ENCODE data around the gene SLC39A12. TPM values are rescaled to one million over a fixed set of nuclear protein-coding genes. Genes with fewer than 3 reads are reported as not detected.

Gene SLC39A12
- total RNA-seq, 2 experiments from 2014 or later: not detected

DNA sequence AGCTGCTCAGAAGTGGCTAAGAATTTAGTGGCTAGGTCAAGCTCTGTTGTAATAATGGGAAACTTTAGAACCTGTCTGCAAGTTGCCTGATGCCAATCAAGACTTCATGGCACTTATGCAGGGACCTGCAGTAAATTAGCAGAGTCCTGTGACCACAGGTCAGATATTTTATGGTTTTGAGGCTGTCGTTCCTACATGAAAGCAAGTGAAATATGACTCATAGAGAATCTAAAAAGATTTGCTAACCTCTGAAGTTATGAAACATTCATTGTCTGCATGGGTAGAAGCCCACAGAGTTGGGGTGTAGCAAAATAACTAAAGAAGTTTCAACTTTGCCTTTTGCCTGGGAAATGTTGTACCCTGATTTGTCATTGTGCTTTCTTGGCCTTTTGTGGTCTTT lies 32.3 kb downstream of the SLC39A12 start:
- ChIA-PET POLR2A (no interaction called here), CTCF (no interaction called here)
- Mint-ChIP-seq H3K4me1 (no peaks in the 10 kb centered on the region), H3K9me3 (peaks cover 5% of the 10 kb centered on the region), H3K36me3 (ENCODE audit: low read depth) (no peaks in the 10 kb centered on the region), H3K27me3 (no peaks in the 10 kb centered on the region), H3K27ac (no peak overlapping the region), H3K4me3 (no peak overlapping the region)
- DNase-seq: no peak

DNA sequence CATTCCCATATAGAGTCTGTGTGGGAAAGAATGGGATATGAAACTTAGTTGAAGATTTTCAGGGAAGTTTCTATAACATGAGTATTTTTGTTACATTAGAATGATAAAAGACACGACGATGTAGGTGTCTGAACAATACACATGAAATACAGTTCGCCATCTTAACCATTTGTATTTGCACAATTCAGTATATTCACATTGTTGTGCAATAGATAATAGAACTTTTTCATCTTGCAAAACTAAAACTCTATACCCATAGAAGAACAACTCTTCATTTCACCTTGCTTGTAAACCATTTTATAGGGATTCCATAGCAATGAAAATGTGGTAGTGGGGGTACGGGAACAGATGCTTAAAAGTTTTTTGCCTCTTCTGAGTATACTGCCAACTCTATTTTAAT lies 32.8 kb downstream of the SLC39A12 start:
- Mint-ChIP-seq H3K27ac (no peak overlapping the region), H3K4me3 (no peak overlapping the region), H3K9me3 (peaks cover 5% of the 10 kb centered on the region), H3K27me3 (no peaks in the 10 kb centered on the region), H3K36me3 (ENCODE audit: low read depth) (no peaks in the 10 kb centered on the region), H3K4me1 (no peaks in the 10 kb centered on the region)
- POLR2A ChIA-PET: no interaction called here
- DNase-seq: no peak
- CTCF ChIA-PET: no interaction called here

DNA sequence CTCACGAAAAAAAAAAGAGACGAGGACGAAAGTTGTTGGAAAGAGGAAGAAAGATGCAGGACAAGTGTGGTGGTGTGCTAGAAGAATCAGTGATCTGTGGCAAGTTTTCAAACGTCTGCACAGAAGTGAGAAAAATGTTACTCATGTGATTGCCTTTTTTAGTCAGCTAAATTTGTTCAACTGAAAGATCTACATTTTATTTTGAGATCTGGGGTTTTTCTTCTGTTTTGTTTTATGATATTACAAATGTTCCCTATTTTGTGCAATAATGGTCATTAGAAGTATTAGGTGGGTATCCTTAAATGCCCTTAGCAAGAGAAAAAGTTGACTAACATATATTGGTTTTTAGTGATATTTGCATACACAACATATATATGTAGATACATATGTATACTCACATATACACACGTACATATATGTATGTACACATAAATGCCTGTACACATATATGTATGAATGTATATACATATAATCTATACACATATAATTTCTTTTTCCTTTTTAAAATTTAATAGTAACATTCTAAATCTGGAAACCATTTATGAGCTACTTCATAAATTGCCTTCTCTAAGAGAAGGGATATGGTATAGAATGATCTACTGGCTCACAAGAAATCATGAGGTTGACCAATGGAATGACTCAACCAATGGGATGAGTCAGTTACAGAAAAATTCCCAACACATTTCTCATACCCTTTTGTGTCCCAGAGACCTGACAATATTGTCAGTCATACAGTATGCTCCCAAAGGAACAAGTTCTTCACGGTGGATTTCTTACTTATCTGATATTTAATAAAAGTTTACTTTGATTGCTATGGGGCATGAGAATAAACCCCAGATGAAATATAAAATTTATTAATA lies 38.4 kb downstream of the SLC39A12 start:
- CTCF ChIA-PET: no interaction called here
- POLR2A ChIA-PET: interaction anchor here (1.3 kb wide), 1 partner anchor 8 kb away, joined by 3 read pairs; no protein-coding TSS in a partner anchor
- H3K4me3 Mint-ChIP-seq: no peak overlapping the region
- no peaks in the 10 kb centered on the region for H3K36me3 Mint-ChIP-seq (ENCODE audit: low read depth)
- no peaks in the 10 kb centered on the region for H3K4me1 Mint-ChIP-seq
- H3K9me3 Mint-ChIP-seq: peaks cover 5% of the 10 kb centered on the region
- no peak for DNase-seq
- H3K27me3 Mint-ChIP-seq: no peaks in the 10 kb centered on the region
- no peak overlapping the region for H3K27ac Mint-ChIP-seq

DNA sequence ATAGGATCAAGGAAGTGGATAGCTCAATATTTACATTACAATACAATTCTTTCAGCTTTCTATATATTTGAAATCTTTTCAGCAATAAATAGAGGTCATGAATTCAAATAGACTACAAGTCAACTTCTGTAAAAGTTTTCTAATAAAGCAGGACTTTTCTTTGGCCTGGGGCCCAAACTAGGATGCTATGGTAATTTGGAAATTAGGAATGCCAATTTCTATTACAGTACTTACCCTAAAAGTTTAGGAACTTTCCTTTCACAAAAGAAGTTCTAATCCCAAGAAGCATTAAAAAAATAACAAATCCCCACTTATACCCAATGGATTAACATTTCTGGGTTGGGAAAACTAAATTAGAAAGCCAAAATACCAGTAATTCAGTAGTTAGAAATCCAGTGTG lies 40.5 kb downstream of the SLC39A12 start:
- Mint-ChIP-seq H3K9me3 (peaks cover 5% of the 10 kb centered on the region), H3K4me3 (no peak overlapping the region), H3K36me3 (ENCODE audit: low read depth) (no peaks in the 10 kb centered on the region), H3K27me3 (no peaks in the 10 kb centered on the region), H3K27ac (no peak overlapping the region), H3K4me1 (no peaks in the 10 kb centered on the region)
- CTCF ChIA-PET: no interaction called here
- POLR2A ChIA-PET: no interaction called here
- no peak for DNase-seq

DNA sequence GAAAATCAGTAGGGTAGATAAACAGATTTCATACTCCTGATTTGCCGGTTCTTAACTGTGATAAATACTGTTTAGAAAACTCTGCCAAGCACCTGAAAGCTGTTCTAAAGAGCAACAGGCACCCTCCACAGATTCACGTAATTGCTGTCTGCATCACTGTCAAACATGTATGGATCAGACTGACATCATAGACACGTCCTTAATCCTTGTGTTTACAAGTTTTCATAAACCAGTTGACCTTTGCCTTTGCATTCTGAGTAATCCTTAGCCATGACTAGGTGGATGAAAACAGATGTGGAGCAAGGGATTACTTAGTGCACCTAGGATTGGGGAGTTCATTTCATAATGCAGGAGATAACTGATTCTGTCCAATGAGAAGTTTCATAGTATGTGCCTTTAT lies 41.6 kb downstream of the SLC39A12 start:
- H3K4me1 Mint-ChIP-seq: no peaks in the 10 kb centered on the region
- CTCF ChIA-PET: no interaction called here
- POLR2A ChIA-PET: no interaction called here
- no peaks in the 10 kb centered on the region for H3K9me3 Mint-ChIP-seq
- H3K27ac Mint-ChIP-seq: no peak overlapping the region
- H3K27me3 Mint-ChIP-seq: no peaks in the 10 kb centered on the region
- no peak overlapping the region for H3K4me3 Mint-ChIP-seq
- DNase-seq: no peak
- H3K36me3 Mint-ChIP-seq (ENCODE audit: low read depth): no peaks in the 10 kb centered on the region

DNA sequence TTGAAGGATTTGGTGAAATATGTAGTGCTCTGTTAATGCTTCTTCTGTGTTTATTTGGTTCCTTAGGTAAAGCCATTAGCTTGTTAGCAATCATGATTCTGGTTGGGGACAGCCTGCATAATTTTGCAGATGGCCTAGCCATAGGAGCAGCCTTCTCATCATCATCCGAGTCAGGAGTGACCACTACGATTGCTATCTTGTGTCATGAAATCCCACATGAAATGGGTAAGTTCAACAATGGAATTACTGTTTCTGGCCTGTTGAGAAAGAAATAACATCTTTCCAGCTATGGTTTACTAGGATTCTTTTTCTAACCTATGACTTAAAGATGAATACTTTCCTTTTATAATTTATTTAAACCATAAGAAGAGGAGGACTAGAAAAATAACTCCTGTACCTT lies 48.9 kb downstream of the SLC39A12 start:
- no peak overlapping the region for H3K4me3 Mint-ChIP-seq
- no peak overlapping the region for H3K27ac Mint-ChIP-seq
- H3K27me3 Mint-ChIP-seq: no peaks in the 10 kb centered on the region
- POLR2A ChIA-PET: no interaction called here
- no peak for DNase-seq
- no peaks in the 10 kb centered on the region for H3K36me3 Mint-ChIP-seq (ENCODE audit: low read depth)
- H3K9me3 Mint-ChIP-seq: no peaks in the 10 kb centered on the region
- CTCF ChIA-PET: no interaction called here
- H3K4me1 Mint-ChIP-seq: no peaks in the 10 kb centered on the region

DNA sequence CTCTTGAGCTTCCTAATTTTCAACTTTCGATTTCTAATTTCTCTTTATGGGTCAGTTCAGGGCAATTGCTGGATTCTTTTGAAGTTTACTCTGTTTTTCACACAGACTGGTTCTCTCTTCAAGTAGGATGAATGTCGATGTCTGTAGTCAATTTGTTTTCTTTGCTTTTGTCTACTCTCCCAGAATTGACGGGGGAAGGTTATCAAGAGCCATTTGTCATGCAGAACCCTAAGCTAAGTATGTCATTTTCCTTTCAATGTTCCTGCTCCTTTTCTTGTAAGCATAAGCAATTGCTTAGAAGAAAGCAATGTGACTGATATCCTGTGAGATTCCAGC lies 53.7 kb downstream of the SLC39A12 start:
- H3K4me1 Mint-ChIP-seq: no peaks in the 10 kb centered on the region
- POLR2A ChIA-PET: no interaction called here
- no peak for DNase-seq
- no peaks in the 10 kb centered on the region for H3K9me3 Mint-ChIP-seq
- no peaks in the 10 kb centered on the region for H3K27me3 Mint-ChIP-seq
- no peak overlapping the region for H3K27ac Mint-ChIP-seq
- CTCF ChIA-PET: no interaction called here
- no peaks in the 10 kb centered on the region for H3K36me3 Mint-ChIP-seq (ENCODE audit: low read depth)
- H3K4me3 Mint-ChIP-seq: no peak overlapping the region

DNA sequence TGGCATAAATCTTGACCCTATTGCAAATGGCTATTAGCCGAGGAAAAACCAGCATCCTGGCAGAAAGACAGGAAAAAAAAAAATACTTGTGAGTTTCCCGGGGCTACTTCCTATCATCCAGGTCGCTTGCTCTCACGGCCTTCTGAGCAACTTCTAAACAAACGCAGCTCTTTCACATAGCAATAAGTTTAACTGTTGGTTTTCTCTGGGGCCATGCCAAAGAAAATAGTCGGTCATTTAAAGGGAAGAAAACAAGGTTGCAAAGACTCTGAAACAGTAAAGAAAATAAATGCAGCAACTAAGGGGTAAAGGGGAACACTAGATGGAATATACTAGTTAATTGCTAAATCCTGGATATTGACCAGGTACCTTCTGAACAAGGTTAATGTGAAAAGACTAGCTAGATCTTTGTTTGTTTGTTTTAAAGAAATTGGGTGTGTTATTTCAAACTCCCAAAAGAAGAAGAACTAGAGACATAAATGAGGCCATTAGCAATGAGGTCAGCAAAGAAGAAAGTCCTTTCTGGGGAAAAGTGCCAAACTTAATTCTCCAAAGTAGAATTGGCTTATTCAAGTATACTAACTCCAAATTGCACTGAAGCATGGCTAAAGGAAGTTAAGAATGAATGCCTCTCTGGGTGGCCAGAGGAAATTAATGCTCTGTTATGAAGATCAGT lies 54.2 kb downstream of the SLC39A12 start:
- no peaks in the 10 kb centered on the region for H3K9me3 Mint-ChIP-seq
- H3K4me3 Mint-ChIP-seq: no peak overlapping the region
- no peaks in the 10 kb centered on the region for H3K36me3 Mint-ChIP-seq (ENCODE audit: low read depth)
- no peaks in the 10 kb centered on the region for H3K4me1 Mint-ChIP-seq
- no peak overlapping the region for H3K27ac Mint-ChIP-seq
- ChIA-PET POLR2A (no interaction called here), CTCF (no interaction called here)
- H3K27me3 Mint-ChIP-seq: no peaks in the 10 kb centered on the region
- no peak for DNase-seq

DNA sequence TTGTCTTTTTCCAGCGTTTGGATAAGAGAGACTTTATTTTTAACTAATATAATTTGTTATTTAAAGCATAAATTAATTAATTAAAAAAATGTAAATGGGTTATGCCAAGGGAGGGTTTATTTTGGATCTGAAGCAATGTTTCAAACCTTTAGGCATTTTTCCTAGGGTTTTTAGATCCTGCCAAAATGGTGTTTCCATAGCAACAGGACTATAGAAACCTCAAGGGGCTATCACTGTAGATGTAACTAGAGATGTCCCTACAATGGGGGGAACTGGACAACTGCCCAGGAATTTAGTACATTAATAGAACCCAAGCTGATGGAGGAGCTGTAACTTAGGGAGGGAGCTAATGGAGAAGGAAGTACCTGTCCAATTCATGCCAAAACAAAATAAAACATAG lies 57.3 kb downstream of the SLC39A12 start:
- no peaks in the 10 kb centered on the region for H3K4me1 Mint-ChIP-seq
- no peak overlapping the region for H3K4me3 Mint-ChIP-seq
- ChIA-PET CTCF (no interaction called here), POLR2A (no interaction called here)
- H3K27ac Mint-ChIP-seq: no peak overlapping the region
- H3K9me3 Mint-ChIP-seq: no peaks in the 10 kb centered on the region
- H3K36me3 Mint-ChIP-seq (ENCODE audit: low read depth): no peaks in the 10 kb centered on the region
- no peak for DNase-seq
- no peaks in the 10 kb centered on the region for H3K27me3 Mint-ChIP-seq

DNA sequence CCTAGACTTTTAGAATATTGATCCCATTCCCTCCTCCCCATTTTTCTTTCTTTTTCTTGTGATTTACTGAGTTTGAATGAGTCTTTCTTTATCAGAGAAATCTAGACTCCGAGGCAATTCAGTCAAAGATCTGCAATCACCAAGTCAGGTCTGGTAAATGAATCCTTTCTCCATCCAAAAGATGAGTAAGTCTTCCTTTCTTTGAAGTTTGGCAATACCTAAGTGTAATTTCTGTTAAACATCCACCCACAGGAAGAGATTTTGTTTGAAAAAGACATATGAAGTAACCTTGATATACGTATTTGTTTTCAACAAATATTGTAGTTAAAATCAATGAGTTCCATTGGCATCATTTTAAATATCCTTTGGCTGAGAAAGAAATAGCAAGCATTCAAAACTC lies 58.3 kb downstream of the SLC39A12 start:
- H3K4me1 Mint-ChIP-seq: no peaks in the 10 kb centered on the region

DNA sequence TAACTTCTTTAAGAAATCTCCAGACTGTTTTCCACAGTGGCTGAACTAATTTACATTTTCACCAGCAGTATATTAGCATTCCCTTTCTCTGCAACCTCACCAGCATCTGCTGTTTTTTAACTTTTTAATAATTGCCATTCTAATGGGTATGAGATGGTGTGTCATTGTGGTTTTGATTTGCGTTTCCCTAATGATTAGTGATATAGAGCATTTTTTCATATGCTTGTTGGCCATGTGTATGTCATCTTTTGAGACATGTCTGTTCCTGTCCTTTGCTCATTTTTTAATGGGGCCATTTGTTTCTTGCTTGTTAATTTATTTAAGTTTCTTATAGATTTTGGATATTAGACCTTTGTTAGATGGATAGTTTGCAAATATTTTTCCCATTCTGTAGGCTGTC lies 68.8 kb downstream of the SLC39A12 start:
- no peaks in the 10 kb centered on the region for H3K4me1 Mint-ChIP-seq
- CTCF ChIA-PET: no interaction called here
- H3K36me3 Mint-ChIP-seq (ENCODE audit: low read depth): no peaks in the 10 kb centered on the region
- H3K4me3 Mint-ChIP-seq: no peak overlapping the region
- no peaks in the 10 kb centered on the region for H3K27me3 Mint-ChIP-seq
- DNase-seq: no peak
- peaks cover 16% of the 10 kb centered on the region for H3K9me3 Mint-ChIP-seq
- no peak overlapping the region for H3K27ac Mint-ChIP-seq
- POLR2A ChIA-PET: no interaction called here

More for the DNA sequence above, 58.3 kb downstream of the SLC39A12 start:
- no peak for DNase-seq
- H3K9me3 Mint-ChIP-seq: no peaks in the 10 kb centered on the region
- no peak overlapping the region for H3K27ac Mint-ChIP-seq
- no peak overlapping the region for H3K4me3 Mint-ChIP-seq
- CTCF ChIA-PET: no interaction called here
- POLR2A ChIA-PET: no interaction called here
- H3K27me3 Mint-ChIP-seq: no peaks in the 10 kb centered on the region
- no peaks in the 10 kb centered on the region for H3K36me3 Mint-ChIP-seq (ENCODE audit: low read depth)

DNA sequence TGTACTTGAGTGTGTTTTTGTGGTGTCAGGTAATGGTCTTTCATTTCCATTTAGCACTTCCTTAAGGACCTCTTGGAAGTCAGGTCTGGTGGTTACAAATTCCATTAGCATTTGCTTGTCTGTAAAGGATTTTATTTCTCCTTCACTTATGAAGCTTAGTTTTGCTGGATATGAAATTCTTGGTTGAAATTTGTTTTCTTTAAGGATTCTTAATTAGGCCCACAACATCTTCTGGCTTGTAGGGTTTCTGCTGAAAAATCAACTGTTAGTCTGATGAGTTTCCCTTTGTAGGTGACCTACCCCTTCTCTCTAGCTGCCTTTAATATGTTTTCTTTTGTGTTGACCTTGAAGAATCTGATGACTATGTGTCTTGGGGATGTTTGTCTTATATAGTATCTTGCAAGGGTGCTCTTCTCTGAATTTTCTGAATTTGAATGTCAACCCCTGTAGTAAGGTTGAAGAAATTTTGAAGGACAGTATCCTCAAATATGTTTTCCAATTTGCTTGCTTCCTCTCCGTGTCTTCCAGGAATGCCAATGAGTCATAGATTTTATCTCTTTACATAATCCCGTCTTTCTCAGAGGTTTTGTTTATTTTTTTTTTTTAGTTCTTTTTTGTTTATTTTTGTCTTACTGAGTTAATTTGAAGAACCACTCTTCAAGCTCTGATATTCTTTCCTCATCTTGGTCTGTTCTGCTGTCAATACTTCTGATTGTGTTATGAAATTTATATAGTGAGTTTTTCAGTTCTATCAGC lies 70.2 kb downstream of the SLC39A12 start:
- Mint-ChIP-seq H3K27ac (no peak overlapping the region), H3K4me3 (no peak overlapping the region), H3K27me3 (no peaks in the 10 kb centered on the region), H3K9me3 (peaks cover 16% of the 10 kb centered on the region), H3K36me3 (ENCODE audit: low read depth) (no peaks in the 10 kb centered on the region), H3K4me1 (no peaks in the 10 kb centered on the region)
- ChIA-PET POLR2A (no interaction called here), CTCF (no interaction called here)
- no peak for DNase-seq

DNA sequence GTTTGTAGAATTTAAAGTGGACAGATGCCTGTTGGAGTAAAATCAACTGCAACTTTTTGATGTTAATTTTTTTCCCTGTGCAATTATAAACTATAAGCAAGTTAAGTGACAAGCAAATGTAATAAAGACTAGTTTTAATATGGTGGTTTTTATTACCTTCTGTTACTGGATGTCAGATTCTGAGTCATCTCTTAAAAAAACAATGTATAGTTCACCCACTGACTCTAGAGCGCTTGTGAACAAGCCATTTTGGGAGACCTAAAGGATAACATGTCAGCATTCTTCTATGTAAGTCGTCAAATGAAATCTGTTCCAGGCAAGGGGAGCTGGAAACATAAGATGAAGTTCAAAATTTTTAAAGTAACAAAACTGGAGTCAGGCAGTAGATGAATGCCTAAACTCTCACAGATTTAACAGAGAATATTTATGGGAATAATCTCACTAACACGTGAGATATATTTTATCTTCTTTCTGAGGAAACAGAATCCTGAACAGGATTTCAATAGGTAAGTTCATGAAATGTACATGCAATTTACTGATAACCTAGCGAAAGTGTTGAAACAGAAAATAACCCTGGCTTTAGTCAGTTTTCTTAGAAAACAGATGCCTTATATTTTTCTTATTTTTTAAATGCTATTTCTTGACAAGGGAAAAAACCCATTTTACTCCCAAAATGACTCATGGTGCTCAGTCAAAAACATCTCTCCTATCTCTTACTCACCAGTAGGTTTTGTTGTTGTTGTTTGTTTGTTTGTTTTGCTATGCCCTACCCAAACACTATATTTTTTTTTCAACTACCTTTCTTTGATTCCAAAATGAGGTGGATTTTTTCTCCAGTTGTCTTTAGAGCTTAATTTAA lies 91.7 kb downstream of the SLC39A12 start:
- ChIA-PET POLR2A (no interaction called here), CTCF (no interaction called here)
- no peak overlapping the region for H3K4me3 Mint-ChIP-seq
- H3K36me3 Mint-ChIP-seq (ENCODE audit: low read depth): no peaks in the 10 kb centered on the region
- no peak for DNase-seq
- no peaks in the 10 kb centered on the region for H3K9me3 Mint-ChIP-seq
- no peak overlapping the region for H3K27ac Mint-ChIP-seq
- H3K27me3 Mint-ChIP-seq: no peaks in the 10 kb centered on the region
- no peaks in the 10 kb centered on the region for H3K4me1 Mint-ChIP-seq

All from activated CD4-positive, alpha-beta memory T cell treated with anti-CD3 and anti-CD28 coated beads, Interleukin-2, amount 10 ng/mL, durations not matched to agents 7 days and 5 days (primary cell).